ENCODE measurements around the gene ADORA1.

Gene ADORA1

GRCh38 chr1:203121186-203122015 lies 6.1 kb upstream of the ADORA1 start:
- DNase-seq (ENCODE audit: low read depth in 1 of 2, low spot score in 1 of 2) = no peak

GRCh38 chr1:203122159-203122558 lies 5.4 kb upstream of the ADORA1 start:
- DNase-seq (ENCODE audit: low read depth in 1 of 2, low spot score in 1 of 2) = no peak

GRCh38 chr1:203124011-203124410 lies 3.5 kb upstream of the ADORA1 start:
- DNase-seq (ENCODE audit: low read depth in 1 of 2, low spot score in 1 of 2) = no peak

- DNase-seq (ENCODE audit: low read depth in 1 of 2, low spot score in 1 of 2) = no peak
Measured at GRCh38 chr1:203124546-203125317, 2.8 kb upstream of the ADORA1 start.

- no peak for DNase-seq (ENCODE audit: low read depth in 1 of 2, low spot score in 1 of 2)
Measured at GRCh38 chr1:203126151-203126865, 1.2 kb upstream of the ADORA1 start.

GRCh38 chr1:203126866-203127665 lies 460 bp upstream of the ADORA1 start:
- no peak for DNase-seq (ENCODE audit: low read depth in 1 of 2, low spot score in 1 of 2)

- DNase-seq (ENCODE audit: low read depth in 1 of 2, low spot score in 1 of 2) = no peak
Measured at GRCh38 chr1:203128431-203128715, 847 bp downstream of the ADORA1 start.

- DNase-seq (ENCODE audit: low read depth in 1 of 2, low spot score in 1 of 2) = no peak
Measured at GRCh38 chr1:203128716-203129500, 1.4 kb downstream of the ADORA1 start.

GRCh38 chr1:203129501-203130231 lies 2.1 kb downstream of the ADORA1 start:
- no peak for DNase-seq (ENCODE audit: low read depth in 1 of 2, low spot score in 1 of 2)

- DNase-seq (ENCODE audit: low read depth in 1 of 2, low spot score in 1 of 2) = no peak
Measured at GRCh38 chr1:203130358-203130985, 2.9 kb downstream of the ADORA1 start.

- DNase-seq (ENCODE audit: low read depth in 1 of 2, low spot score in 1 of 2) = no peak
Measured at GRCh38 chr1:203131548-203132200, 4.1 kb downstream of the ADORA1 start.

- no peak for DNase-seq (ENCODE audit: low read depth in 1 of 2, low spot score in 1 of 2)
Measured at GRCh38 chr1:203133970-203134725, 6.6 kb downstream of the ADORA1 start.

- no peak for DNase-seq (ENCODE audit: low read depth in 1 of 2, low spot score in 1 of 2)
Measured at GRCh38 chr1:203135636-203136305, 8.2 kb downstream of the ADORA1 start.

GRCh38 chr1:203136409-203137042 lies 9.0 kb downstream of the ADORA1 start:
- DNase-seq (ENCODE audit: low read depth in 1 of 2, low spot score in 1 of 2) = no peak

- no peak for DNase-seq (ENCODE audit: low read depth in 1 of 2, low spot score in 1 of 2)
Measured at GRCh38 chr1:203137324-203137723, 9.8 kb downstream of the ADORA1 start.

- DNase-seq (ENCODE audit: low read depth in 1 of 2, low spot score in 1 of 2) = no peak
Measured at GRCh38 chr1:203138066-203138465, 10.5 kb downstream of the ADORA1 start.

GRCh38 chr1:203139976-203140475 lies 12.5 kb downstream of the ADORA1 start:
- DNase-seq (ENCODE audit: low read depth in 1 of 2, low spot score in 1 of 2) = no peak

Data from stimulated activated CD4-positive, alpha-beta T cell treated with anti-CD3 and anti-CD28 coated beads, Interleukin-15, amount 100 ng/mL, for 1 hour (primary cell).